ENCODE data around the gene TRIM37. TPM values are rescaled to one million over a fixed set of nuclear protein-coding genes. Genes with fewer than 3 reads are reported as not detected.

TRIM37 gene
- polyA plus RNA-seq, 1 of the 3 experiments (the other 2 are of a cell fraction): 20.5 TPM

DNA sequence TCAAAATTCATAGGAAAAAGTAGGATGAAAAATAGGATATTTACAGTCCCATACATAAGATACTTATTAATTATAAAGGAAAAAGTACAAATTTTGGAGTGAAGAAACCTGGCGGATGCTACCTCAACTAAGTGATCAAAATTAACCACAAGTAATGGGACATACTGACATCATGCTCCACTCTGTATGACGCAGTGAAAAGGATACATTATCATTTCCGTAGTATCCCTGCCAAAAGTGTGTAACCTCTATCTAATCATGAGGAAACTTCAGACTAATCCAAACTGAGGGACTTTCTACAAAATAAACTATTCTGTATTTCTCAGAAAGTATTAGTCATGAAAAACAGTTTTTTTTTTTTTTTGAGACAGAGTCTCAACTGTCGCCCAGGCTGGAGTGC lies 60.5 kb downstream of the TRIM37 start:
- POLR2A ChIA-PET: no interaction called here
- no peaks in the 10 kb centered on the region for H3K27me3 ChIP-seq (ENCODE audit: insufficient read depth)
- H3K4me3 ChIP-seq (ENCODE audit: low read depth in 2 of 2, low read length in 1 of 2): no peak overlapping the region
- peaks cover 3% of the 10 kb centered on the region for H3F3A ChIP-seq (replicated peaks; ENCODE audit: insufficient read depth)
- no peaks in the 10 kb centered on the region for H3K9me2 ChIP-seq
- no peak overlapping the region for H3K9ac ChIP-seq
- TF ChIP-seq TEAD4 (IDR thresholded peaks at IDR 0.05; ENCODE audit: borderline replicate concordance, insufficient read depth) (no peak), SMC3 (IDR thresholded peaks at IDR 0.05; ENCODE audit: low read depth, low read length) (no peak), CHD2 (IDR thresholded peaks at IDR 0.05; ENCODE audit: low read length, partially characterized antibody) (no peak), SIN3A (IDR thresholded peaks at IDR 0.05; ENCODE audit: borderline replicate concordance, low read depth, low read length) (no peak), GABPA (IDR thresholded peaks at IDR 0.05; ENCODE audit: low read depth) (no peak), ELF1 (IDR thresholded peaks at IDR 0.05) (no peak), POLR2AphosphoS5 (IDR thresholded peaks at IDR 0.05; ENCODE audit: low read depth, low read length) (no peak), MXI1 (IDR thresholded peaks at IDR 0.05; ENCODE audit: low read depth, low read length) (no peak), GATA2 (CRISPR knock-in tag; IDR thresholded peaks at IDR 0.05) (no peak), CTCF (IDR thresholded peaks at IDR 0.05) (no peak), JUND (IDR thresholded peaks at IDR 0.05) (no peak), EZH2phosphoT487 (IDR thresholded peaks at IDR 0.05; ENCODE audit: borderline replicate concordance, low read depth) (no peak), TCF12 (IDR thresholded peaks at IDR 0.05) (no peak), EP300 (IDR thresholded peaks at IDR 0.05; ENCODE audit: borderline replicate concordance in 1 of 2, low read depth in 1 of 2, low read length in 1 of 2) (no peak), TAF1 (IDR thresholded peaks at IDR 0.05; ENCODE audit: borderline replicate concordance, low read depth, low read length) (no peak), RAD21 (IDR thresholded peaks at IDR 0.05; ENCODE audit: low read length) (no peak)
- TF ChIP-seq, protein P1, sequence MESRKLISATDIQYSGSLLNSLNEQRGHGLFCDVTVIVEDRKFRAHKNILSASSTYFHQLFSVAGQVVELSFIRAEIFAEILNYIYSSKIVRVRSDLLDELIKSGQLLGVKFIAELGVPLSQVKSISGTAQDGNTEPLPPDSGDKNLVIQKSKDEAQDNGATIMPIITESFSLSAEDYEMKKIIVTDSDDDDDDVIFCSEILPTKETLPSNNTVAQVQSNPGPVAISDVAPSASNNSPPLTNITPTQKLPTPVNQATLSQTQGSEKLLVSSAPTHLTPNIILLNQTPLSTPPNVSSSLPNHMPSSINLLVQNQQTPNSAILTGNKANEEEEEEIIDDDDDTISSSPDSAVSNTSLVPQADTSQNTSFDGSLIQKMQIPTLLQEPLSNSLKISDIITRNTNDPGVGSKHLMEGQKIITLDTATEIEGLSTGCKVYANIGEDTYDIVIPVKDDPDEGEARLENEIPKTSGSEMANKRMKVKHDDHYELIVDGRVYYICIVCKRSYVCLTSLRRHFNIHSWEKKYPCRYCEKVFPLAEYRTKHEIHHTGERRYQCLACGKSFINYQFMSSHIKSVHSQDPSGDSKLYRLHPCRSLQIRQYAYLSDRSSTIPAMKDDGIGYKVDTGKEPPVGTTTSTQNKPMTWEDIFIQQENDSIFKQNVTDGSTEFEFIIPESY (IDR thresholded peaks at IDR 0.05; ENCODE audit: borderline replicate concordance, low read depth): no peak
- TF ChIP-seq, protein P2, sequence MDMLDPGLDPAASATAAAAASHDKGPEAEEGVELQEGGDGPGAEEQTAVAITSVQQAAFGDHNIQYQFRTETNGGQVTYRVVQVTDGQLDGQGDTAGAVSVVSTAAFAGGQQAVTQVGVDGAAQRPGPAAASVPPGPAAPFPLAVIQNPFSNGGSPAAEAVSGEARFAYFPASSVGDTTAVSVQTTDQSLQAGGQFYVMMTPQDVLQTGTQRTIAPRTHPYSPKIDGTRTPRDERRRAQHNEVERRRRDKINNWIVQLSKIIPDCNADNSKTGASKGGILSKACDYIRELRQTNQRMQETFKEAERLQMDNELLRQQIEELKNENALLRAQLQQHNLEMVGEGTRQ (IDR thresholded peaks at IDR 0.05; ENCODE audit: borderline replicate concordance, low read depth, low read length): no peak
- TF ChIP-seq, protein P3, sequence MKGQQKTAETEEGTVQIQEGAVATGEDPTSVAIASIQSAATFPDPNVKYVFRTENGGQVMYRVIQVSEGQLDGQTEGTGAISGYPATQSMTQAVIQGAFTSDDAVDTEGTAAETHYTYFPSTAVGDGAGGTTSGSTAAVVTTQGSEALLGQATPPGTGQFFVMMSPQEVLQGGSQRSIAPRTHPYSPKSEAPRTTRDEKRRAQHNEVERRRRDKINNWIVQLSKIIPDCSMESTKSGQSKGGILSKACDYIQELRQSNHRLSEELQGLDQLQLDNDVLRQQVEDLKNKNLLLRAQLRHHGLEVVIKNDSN (IDR thresholded peaks at IDR 0.05; ENCODE audit: borderline replicate concordance, low read depth): no peak
- TF ChIP-seq, protein P4, sequence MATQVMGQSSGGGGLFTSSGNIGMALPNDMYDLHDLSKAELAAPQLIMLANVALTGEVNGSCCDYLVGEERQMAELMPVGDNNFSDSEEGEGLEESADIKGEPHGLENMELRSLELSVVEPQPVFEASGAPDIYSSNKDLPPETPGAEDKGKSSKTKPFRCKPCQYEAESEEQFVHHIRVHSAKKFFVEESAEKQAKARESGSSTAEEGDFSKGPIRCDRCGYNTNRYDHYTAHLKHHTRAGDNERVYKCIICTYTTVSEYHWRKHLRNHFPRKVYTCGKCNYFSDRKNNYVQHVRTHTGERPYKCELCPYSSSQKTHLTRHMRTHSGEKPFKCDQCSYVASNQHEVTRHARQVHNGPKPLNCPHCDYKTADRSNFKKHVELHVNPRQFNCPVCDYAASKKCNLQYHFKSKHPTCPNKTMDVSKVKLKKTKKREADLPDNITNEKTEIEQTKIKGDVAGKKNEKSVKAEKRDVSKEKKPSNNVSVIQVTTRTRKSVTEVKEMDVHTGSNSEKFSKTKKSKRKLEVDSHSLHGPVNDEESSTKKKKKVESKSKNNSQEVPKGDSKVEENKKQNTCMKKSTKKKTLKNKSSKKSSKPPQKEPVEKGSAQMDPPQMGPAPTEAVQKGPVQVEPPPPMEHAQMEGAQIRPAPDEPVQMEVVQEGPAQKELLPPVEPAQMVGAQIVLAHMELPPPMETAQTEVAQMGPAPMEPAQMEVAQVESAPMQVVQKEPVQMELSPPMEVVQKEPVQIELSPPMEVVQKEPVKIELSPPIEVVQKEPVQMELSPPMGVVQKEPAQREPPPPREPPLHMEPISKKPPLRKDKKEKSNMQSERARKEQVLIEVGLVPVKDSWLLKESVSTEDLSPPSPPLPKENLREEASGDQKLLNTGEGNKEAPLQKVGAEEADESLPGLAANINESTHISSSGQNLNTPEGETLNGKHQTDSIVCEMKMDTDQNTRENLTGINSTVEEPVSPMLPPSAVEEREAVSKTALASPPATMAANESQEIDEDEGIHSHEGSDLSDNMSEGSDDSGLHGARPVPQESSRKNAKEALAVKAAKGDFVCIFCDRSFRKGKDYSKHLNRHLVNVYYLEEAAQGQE (IDR thresholded peaks at IDR 0.05; ENCODE audit: low read depth, low read length): no peak
- no peaks in the 10 kb centered on the region for H3K79me2 ChIP-seq (ENCODE audit: insufficient read depth)
- H4K20me1 ChIP-seq (ENCODE audit: insufficient read depth): no peaks in the 10 kb centered on the region
- CTCF ChIA-PET: interaction anchor here (1.1 kb wide), 1 partner anchor 335 kb away, joined by 4 read pairs; no protein-coding TSS in a partner anchor
- no peak overlapping the region for H3K27ac ChIP-seq (ENCODE audit: low read depth in 2 of 2, low read length in 1 of 2)
- H2AFZ ChIP-seq (ENCODE audit: low read depth): no peak overlapping the region
- WGBS (ENCODE audit: low lambda C conversion rate): 92% methylated on average over 4 of the region's 4 CpGs
- H3K4me2 ChIP-seq: no peak overlapping the region
- no peaks in the 10 kb centered on the region for H3K9me3 ChIP-seq
- H3K4me1 ChIP-seq (ENCODE audit: control insufficient read depth in 1 of 2, insufficient read depth in 2 of 2, low read depth in 1 of 2, low read length in 1 of 2): no peaks in the 10 kb centered on the region
- no peak for DNase-seq
- H3K36me3 ChIP-seq (replicated peaks in 1 of 2; ENCODE audit: control insufficient read depth in 1 of 2, insufficient read depth in 2 of 2, low read length in 1 of 2): peaks cover 51 to 76% of the 10 kb centered on the region in 2 experiments
